Sciatic nerve (tissue), 2 donors: ENCODE measurements around the gene GIMAP2. TPM values are rescaled to one million over a fixed set of nuclear protein-coding genes. Genes with fewer than 3 reads are reported as not detected.
A peak's percentile ranks its signal among the peaks of the same experiment; 100 is the strongest.

Source experiments
- ATAC-seq: fragments of 200-7000 bp; cut with Tn5 transposase; one replicate; pipeline ENCODE4 v1.9.1; 2020; ENCODE audit warnings: mild to moderate bottlenecking, moderate library complexity
- DNase-seq: peaks from one replicate; pipeline ENCODE4 v3.0.0-alpha.2; 2020; ENCODE audit warnings: low spot score
- intact Hi-C: fragments of 100-400 bp; cut with DNase I; formaldehyde crosslinking; loops from one replicate; pipeline ENCODE4 v1.14.2; 2022
- total RNA-seq: library from RNA; stranded (reverse); fragmentation: NEBNext Ultra II Directional; extraction: Animal tissue kit (Norgen Biotek cat#: 25700); gene quantifications from one replicate; pipeline ENCODE4 v1.2.1, GENCODE V29; 2021
- donor health status: DM: no; HTN: no; CAD: no.
- donor health status: DM: no; HTN: no; CAD: no.

GIMAP2 gene
- total RNA-seq, 1 donor from 2014 or later, result 11.7 TPM

GRCh38 chr7:150723467-150723866, 38.0 kb downstream of the GIMAP2 start:
- intact Hi-C loops, result loop anchor here (10.0 kb wide), 1 partner anchor 621 kb away; the partner anchor contains the start of gene NUB1
- no peak for DNase-seq
- ATAC-seq, result no peak

GRCh38 chr7:150727381-150727780, 41.9 kb downstream of the GIMAP2 start:
- DNase-seq, result no peak
- intact Hi-C loops, result loop anchor here (10.0 kb wide), 1 partner anchor 617 kb away; the partner anchor contains the start of gene NUB1
- no peak for ATAC-seq

GRCh38 chr7:150728011-150728410, 42.5 kb downstream of the GIMAP2 start:
- no peak for ATAC-seq
- intact Hi-C loops, result loop anchor here (10.0 kb wide), 1 partner anchor 617 kb away; the partner anchor contains the start of gene NUB1
- no peak for DNase-seq

- intact Hi-C loops, result loop anchor here (10.0 kb wide), 1 partner anchor 616 kb away; the partner anchor contains the start of gene NUB1
- ATAC-seq, result no peak
- no peak for DNase-seq
Observed at GRCh38 chr7:150728609-150729008, 43.1 kb downstream of the GIMAP2 start.

GRCh38 chr7:150731916-150732315, 46.4 kb downstream of the GIMAP2 start:
- intact Hi-C loops, result no loop called here
- DNase-seq, result no peak
- no peak for ATAC-seq

- ATAC-seq (no peak), DNase-seq (no peak)
- intact Hi-C loops, result no loop called here
Observed at GRCh38 chr7:150732786-150733481, 47.4 kb downstream of the GIMAP2 start.

GRCh38 chr7:150733482-150734095, 48.1 kb downstream of the GIMAP2 start:
- intact Hi-C loops, result no loop called here

GRCh38 chr7:150734254-150734653, 48.7 kb downstream of the GIMAP2 start:
- DNase-seq (no peak), ATAC-seq (no peak)
- intact Hi-C loops, result no loop called here

More at GRCh38 chr7:150733482-150734095, 48.1 kb downstream of the GIMAP2 start:
- DNase-seq (no peak), ATAC-seq (no peak)

GRCh38 chr7:150735596-150736358, 50.3 kb downstream of the GIMAP2 start:
- intact Hi-C loops, result no loop called here
- DNase-seq (no peak), ATAC-seq (no peak)

- peak; percentile 15 for ATAC-seq
- intact Hi-C loops, result no loop called here
- DNase-seq, result no peak
Observed at GRCh38 chr7:150736864-150737263, 51.4 kb downstream of the GIMAP2 start.

GRCh38 chr7:150737265-150738055, 52.0 kb downstream of the GIMAP2 start, which contains the start of gene GIMAP5:
Gene GIMAP5 (plus strand): TSS chr7:150737418. CDS start chr7:150740885, 3,467 bp downstream.
- intact Hi-C loops, result no loop called here
- DNase-seq, result no peak
- ATAC-seq, result peak; percentile 71

- intact Hi-C loops, result no loop called here
- ATAC-seq, result no peak
- no peak for DNase-seq
Observed at GRCh38 chr7:150738092-150738491, 52.6 kb downstream of the GIMAP2 start.

GRCh38 chr7:150738591-150739001, 53.1 kb downstream of the GIMAP2 start:
- DNase-seq (no peak), ATAC-seq (no peak)
- intact Hi-C loops, result no loop called here

GRCh38 chr7:150739033-150739432, 53.5 kb downstream of the GIMAP2 start:
- ATAC-seq (no peak), DNase-seq (no peak)
- intact Hi-C loops, result no loop called here

- intact Hi-C loops, result no loop called here
- ATAC-seq (no peak), DNase-seq (no peak)
Observed at GRCh38 chr7:150740053-150740452, 54.5 kb downstream of the GIMAP2 start.

- DNase-seq, result no peak
- no peak for ATAC-seq
- intact Hi-C loops, result no loop called here
Observed at GRCh38 chr7:150742286-150742968, 56.9 kb downstream of the GIMAP2 start.
